GM12874 (cell line): ENCODE results near the gene SNX30.

Experiments used
- TF ChIP-seq, protein P1 (sequence below): IDR thresholded peaks from 2 replicates; pipeline ENCODE4 v1.5.1; 2011; ENCODE audit warnings: low read depth, mild to moderate bottlenecking, control low read depth, low read length, moderate library complexity; ENCODE audit not compliant: insufficient read depth

SNX30 gene

DNA sequence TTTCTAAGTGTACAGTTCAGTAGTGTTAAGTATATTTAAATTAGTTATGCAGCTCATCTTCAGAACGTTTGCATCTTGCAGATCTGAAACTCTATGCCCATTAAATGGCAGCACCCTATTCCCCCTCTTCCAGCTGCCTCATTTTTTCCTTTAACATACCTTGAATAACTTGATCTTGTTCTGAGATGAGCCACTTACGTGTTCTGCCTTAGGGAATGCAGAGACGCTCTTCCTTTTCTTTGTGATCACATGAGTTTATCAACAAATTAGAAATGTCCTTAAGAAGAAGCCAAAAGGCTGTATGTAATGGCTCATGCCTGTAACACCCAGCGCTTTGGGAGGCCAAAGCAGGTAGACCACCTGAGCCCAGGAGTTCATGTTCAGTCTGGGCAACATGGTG is 82.5 kb downstream of the SNX30 start:
- TF ChIP-seq, protein P1, sequence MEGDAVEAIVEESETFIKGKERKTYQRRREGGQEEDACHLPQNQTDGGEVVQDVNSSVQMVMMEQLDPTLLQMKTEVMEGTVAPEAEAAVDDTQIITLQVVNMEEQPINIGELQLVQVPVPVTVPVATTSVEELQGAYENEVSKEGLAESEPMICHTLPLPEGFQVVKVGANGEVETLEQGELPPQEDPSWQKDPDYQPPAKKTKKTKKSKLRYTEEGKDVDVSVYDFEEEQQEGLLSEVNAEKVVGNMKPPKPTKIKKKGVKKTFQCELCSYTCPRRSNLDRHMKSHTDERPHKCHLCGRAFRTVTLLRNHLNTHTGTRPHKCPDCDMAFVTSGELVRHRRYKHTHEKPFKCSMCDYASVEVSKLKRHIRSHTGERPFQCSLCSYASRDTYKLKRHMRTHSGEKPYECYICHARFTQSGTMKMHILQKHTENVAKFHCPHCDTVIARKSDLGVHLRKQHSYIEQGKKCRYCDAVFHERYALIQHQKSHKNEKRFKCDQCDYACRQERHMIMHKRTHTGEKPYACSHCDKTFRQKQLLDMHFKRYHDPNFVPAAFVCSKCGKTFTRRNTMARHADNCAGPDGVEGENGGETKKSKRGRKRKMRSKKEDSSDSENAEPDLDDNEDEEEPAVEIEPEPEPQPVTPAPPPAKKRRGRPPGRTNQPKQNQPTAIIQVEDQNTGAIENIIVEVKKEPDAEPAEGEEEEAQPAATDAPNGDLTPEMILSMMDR = no peak

DNA sequence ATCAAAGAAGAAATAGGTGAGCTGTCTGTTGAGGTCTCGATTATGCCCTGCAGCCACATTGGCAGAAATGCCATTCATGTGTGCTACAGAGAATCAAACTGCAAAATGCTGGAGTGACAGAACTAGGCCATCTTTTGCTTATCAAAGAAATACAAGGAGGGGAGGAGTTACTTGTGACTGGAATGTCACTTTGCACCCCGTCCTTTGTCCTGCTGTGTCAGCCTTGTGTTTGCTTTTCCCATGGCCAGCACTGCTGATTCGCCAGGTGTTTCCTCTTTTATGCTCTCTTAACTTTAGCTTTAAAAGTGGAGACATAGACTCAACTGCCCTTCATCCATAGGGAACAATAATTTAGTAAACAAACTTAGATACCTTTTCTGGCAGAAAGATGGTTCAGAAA is 85.8 kb downstream of the SNX30 start:
- TF ChIP-seq, protein P1 = no peak

DNA sequence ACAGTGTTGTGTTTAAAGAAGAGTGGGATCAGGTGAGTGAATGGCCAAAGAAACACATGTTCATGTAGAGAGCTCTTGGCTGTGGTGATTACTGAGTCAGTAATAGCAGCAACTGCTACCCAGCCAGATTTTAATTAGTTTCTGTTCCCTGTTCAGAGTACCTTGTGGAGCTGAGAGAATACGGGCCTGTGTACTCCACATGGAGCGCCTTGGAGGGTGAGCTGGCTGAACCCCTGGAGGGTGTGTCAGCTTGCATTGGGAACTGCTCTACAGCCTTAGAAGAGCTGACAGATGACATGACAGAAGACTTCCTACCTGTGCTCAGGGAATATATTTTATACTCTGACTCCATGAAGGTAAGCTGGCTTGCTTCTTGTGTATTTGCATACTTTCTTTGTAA is 87.8 kb downstream of the SNX30 start:
- TF ChIP-seq, protein P1 = no peak

DNA sequence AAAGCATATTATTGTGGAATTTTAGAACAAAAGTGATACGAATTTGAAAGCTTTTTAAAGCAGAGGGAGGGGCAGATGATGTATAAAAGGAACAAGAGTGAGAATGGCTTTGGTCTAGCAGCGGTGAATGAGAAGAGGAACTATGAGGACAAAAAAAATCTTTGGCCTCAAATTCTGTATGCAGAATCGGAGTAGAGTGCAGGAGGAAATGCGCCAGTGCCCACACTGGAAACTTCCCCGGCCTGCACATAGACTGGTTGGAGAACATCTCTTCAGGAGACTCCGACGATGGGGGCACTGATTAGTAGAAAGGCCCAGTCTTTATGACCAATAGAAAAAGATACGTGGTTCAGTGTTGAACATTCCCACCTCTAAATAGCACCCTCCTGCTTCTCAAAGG is 88.8 kb downstream of the SNX30 start:
- TF ChIP-seq, protein P1 = no peak

DNA sequence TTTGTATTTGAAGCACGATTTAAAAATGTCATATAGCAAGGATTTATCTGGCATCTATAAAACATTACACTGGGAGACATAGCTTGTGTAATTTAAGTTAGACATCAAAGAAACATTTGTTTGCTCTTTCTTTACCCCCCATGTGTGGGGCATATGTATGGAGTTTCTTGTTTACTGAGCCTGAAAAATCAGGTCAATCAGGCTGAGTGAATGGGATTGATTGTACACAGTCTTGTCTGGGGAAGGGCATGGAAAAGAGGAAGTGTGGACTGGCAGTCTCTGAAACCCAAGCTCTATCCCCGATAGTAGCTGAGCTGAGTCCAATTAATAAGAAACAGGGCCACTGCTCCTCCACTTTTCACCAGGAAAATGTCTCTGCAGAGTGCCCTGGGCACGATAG is 90.7 kb downstream of the SNX30 start:
- TF ChIP-seq, protein P1 = no peak

DNA sequence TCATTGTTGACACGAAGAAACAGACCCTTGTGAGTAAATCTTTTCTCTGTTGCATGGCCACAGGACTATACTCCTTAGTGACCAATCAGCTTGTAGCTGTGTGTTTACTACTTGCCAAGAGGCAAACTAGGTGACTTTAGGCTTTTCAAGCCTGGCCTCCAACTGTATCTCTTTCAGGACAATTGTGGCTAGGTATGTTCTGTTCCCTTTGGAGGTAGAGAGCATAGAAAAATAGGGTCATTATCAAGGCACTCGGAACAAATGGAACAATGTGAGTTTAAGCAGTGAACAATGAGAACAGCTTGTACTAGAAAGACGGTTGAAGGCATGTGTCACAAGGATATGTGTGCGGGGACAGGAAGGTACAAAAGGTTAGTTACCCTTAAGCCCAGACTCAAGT is 92.0 kb downstream of the SNX30 start:
- TF ChIP-seq, protein P1 = no peak

DNA sequence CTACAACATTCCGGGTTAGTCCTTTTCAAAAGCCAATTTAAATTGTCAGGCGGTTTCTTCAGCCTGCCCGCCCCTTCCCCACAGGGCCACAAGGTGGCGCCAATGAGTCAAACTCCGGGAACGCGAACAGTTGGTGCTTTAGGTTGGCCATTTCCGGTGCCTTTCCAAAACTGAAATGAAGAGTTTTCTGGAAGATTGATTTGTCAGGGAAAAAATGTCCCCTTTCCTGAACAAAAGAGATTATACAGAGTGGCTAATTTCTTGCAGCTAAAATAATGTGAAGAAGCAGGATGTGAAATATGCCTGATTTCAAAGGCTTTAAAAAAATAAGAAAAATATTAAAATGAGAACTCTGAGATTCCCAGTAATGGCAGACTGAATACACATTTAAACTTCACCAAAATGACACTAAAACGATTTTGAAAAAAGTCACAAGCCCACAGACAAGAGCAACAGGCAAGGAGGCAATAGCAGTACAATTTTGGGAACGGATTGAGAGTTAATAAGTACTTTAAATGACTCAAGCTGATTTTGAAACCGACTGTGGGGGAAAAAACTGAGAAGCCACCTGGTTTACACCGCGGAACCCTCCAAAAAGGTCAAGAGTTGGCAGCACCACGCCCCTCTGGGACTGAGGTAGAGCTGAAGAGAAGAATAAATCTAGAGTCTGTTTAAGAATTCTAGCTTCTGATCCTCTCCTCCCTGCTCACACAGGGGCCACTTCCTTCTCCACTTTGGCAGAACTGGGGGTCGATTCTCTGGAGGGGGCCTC is 94.4 kb downstream of the SNX30 start:
- TF ChIP-seq, protein P1 = peak; percentile 86
